22Rv1 (cell line): ENCODE measurements around the gene MMADHC.
A peak's percentile ranks its signal among the peaks of the same experiment; 100 is the strongest.

Source experiments
- H3K27ac ChIP-seq: fragments of 450-650 bp; 2 replicates; pipeline ENCODE4 v1.5.1; 2017
- CTCF ChIP-seq: fragments of 450-650 bp; IDR thresholded peaks from 2 replicates; pipeline ENCODE4 v1.5.1; 2017; ENCODE audit warnings: mild to moderate bottlenecking
- ZFX ChIP-seq: fragments of 450-650 bp; IDR thresholded peaks from 2 replicates; pipeline ENCODE4 v1.6.1; 2017; ENCODE audit warnings: antibody characterized with exemption, borderline replicate concordance

Gene MMADHC

GRCh38 chr2:149564983-149565382, 22.6 kb downstream of the MMADHC start:
- H3K27ac ChIP-seq, result no peak overlapping the region
- no peak for TF ChIP-seq ZFX
- no peak for TF ChIP-seq CTCF

GRCh38 chr2:149564097-149564496, 23.5 kb downstream of the MMADHC start:
- no peak overlapping the region for H3K27ac ChIP-seq
- no peak for TF ChIP-seq ZFX
- TF ChIP-seq CTCF, result no peak

- no peak for TF ChIP-seq ZFX
- TF ChIP-seq CTCF, result no peak
- H3K27ac ChIP-seq, result no peak overlapping the region
Measured at GRCh38 chr2:149562324-149562723, 25.3 kb downstream of the MMADHC start.

- no peak for TF ChIP-seq ZFX
- TF ChIP-seq CTCF, result peak; percentile 77
Measured at GRCh38 chr2:149561309-149561926, 26.2 kb downstream of the MMADHC start.

GRCh38 chr2:149559341-149560068, 28.1 kb downstream of the MMADHC start:
- H3K27ac ChIP-seq, result no peak overlapping the region
- TF ChIP-seq ZFX, result no peak

More at GRCh38 chr2:149561309-149561926, 26.2 kb downstream of the MMADHC start:
- H3K27ac ChIP-seq, result no peak overlapping the region

- TF ChIP-seq ZFX, result no peak
- no peak for TF ChIP-seq CTCF
Measured at GRCh38 chr2:149556452-149556851, 31.1 kb downstream of the MMADHC start.

GRCh38 chr2:149552830-149553229, 34.7 kb downstream of the MMADHC start:
- TF ChIP-seq ZFX, result no peak
- TF ChIP-seq CTCF, result no peak
- H3K27ac ChIP-seq, result no peak overlapping the region

More at GRCh38 chr2:149556452-149556851, 31.1 kb downstream of the MMADHC start:
- no peak overlapping the region for H3K27ac ChIP-seq
